ENCODE measurements around the gene PIAS4.

GRCh38 chr19:4054441-4055208, 47.1 kb downstream of the PIAS4 start:
- no peak for TF ChIP-seq CTCF (IDR thresholded peaks at IDR 0.05)
- no peak for TF ChIP-seq EZH2phosphoT487 (IDR thresholded peaks at IDR 0.05)
